ENCODE results near the gene TUBG1. TPM values are rescaled to one million over a fixed set of nuclear protein-coding genes. Genes with fewer than 3 reads are reported as not detected.

TUBG1 gene
- polyA plus RNA-seq, 1 donor (not counting 4 experiments of a cell fraction or from before 2014, with no cell fraction given): 54.8 TPM

DNA sequence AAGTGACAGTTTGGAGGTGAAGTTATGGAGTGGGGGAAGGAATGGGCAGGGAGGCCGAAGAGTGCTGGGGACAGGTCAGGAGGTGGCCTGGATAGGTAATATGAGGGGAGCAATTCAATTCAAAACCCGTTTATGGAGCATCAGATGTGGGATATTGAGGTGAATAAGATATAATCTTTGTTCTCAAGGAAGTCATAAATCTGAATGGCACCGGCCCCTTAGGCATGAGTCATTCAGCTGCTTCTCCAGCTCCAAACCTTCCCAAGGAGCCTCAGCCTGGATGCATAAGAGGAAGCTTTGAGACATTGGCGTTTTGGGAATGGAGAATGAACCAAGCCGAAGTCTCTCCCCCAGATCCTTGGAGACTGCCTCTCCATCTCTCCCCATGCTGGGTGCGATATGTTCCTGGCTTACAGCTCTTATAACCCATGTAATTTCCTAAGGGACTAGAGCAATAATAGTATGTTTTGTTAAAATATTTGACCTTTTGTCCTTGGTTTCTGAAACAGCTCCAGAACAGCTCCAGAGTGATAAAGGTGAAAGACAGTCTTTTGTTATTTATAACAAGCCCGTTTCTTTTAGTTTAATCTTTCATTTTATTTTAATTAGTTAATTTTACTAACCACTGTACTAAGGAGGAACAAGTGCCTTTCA, 51.3 kb downstream of the TUBG1 start:
- peak overlapping the region; percentile 2 for H3K27ac ChIP-seq (ENCODE audit: control insufficient read depth, insufficient read depth, low read length)
- no peaks in the 10 kb centered on the region for H3K27me3 ChIP-seq (ENCODE audit: control insufficient read depth, extremely low read depth, insufficient read depth, low read length)
- no peaks in the 10 kb centered on the region for H3K9me3 ChIP-seq (ENCODE audit: control insufficient read depth, low read depth, low read length)
- H3K79me2 ChIP-seq (ENCODE audit: control insufficient read depth, insufficient read depth, low read length): no peaks in the 10 kb centered on the region
- peak overlapping the region; percentile 85 for H3K4me2 ChIP-seq (ENCODE audit: control insufficient read depth, extremely low read depth, insufficient read depth, low read depth, low read length)
- no peak overlapping the region for H3K9ac ChIP-seq (ENCODE audit: control insufficient read depth, extremely low read depth, insufficient read depth, low read length)
- TF ChIP-seq EZH2 (IDR thresholded peaks at IDR 0.05; ENCODE audit: low read length): no peak
- no peaks in the 10 kb centered on the region for H4K20me1 ChIP-seq (ENCODE audit: control insufficient read depth, extremely low read depth, insufficient read depth, low read length)
- DNase-seq (ENCODE audit: low read depth, low spot score): no peak
- H3K36me3 ChIP-seq (ENCODE audit: control insufficient read depth in 2 of 2, extremely low read depth in 1 of 2, insufficient read depth in 2 of 2, low read length in 2 of 2): peaks cover 4 to 15% of the 10 kb centered on the region in 2 experiments
- H3K4me1 ChIP-seq (ENCODE audit: control insufficient read depth, extremely low read depth, insufficient read depth, low read length): peaks cover 21% of the 10 kb centered on the region
- H3K9me1 ChIP-seq (ENCODE audit: control insufficient read depth, extremely low read depth, insufficient read depth, low read length): peaks cover 5% of the 10 kb centered on the region
- H2AFZ ChIP-seq (ENCODE audit: control insufficient read depth, low read length): no peak overlapping the region
- dilution Hi-C loops (cut with MboI; ENCODE audit: extremely low pct_ligation_motif_present, low sequenced_read_pairs): loop anchor here (10.0 kb wide), 1 partner anchor 56 kb away; the partner anchor contains the start of genes RETREG3 and TUBG1
- peak; percentile 49 for FAIRE-seq
- peak overlapping the region in 2 of 3 experiments; percentile 27 to 59 for H3K4me3 ChIP-seq (ENCODE audit: control insufficient read depth in 2 of 3, extremely low read depth in 1 of 3, insufficient read depth in 2 of 3, low read depth in 1 of 3, low read length in 3 of 3)

Other genes starting within 250 kb of the TUBG1 start
- 30.6 to 55.8 TPM (median 37.4 TPM) in 3 replicates for gene STAT3, start 221.2 kb upstream of the TUBG1 start, polyA plus RNA-seq
- gene CAVIN1, start 186.4 kb upstream of the TUBG1 start, polyA plus RNA-seq: 172 to 237 TPM (median 190 TPM) in 3 replicates
- 24.0 to 43.7 TPM (median 41.9 TPM) in 3 replicates for gene ATP6V0A1, start 150.8 kb upstream of the TUBG1 start, polyA plus RNA-seq
- 6.9 to 13.1 TPM (median 10.8 TPM) in 3 replicates for gene NAGLU, start 73.4 kb upstream of the TUBG1 start, polyA plus RNA-seq
- gene HSD17B1, start 56.8 kb upstream of the TUBG1 start, polyA plus RNA-seq: 3.6 to 14.7 TPM (median 5.3 TPM) in 3 replicates
- gene COASY, start 47.5 kb upstream of the TUBG1 start, polyA plus RNA-seq: 25.9 to 49.8 TPM (median 26.2 TPM) in 3 replicates
- gene MLX, start 42.6 kb upstream of the TUBG1 start, polyA plus RNA-seq: 39.2 to 45.1 TPM (median 39.5 TPM) in 3 replicates
- gene PSMC3IP, start 32.0 kb upstream of the TUBG1 start, polyA plus RNA-seq: 2.4 to 7.8 TPM (median 7.7 TPM) in 3 replicates
- gene RETREG3, start 309 bp upstream of the TUBG1 start, polyA plus RNA-seq: 25.2 to 49.5 TPM (median 32.5 TPM) in 3 replicates
- gene TUBG2, start 49.6 kb downstream of the TUBG1 start, polyA plus RNA-seq: 13.5 to 17.8 TPM (median 14.5 TPM) in 3 replicates
- 3.1 to 10.7 TPM (median 4.9 TPM) in 3 replicates for gene PLEKHH3, start 67.3 kb downstream of the TUBG1 start, polyA plus RNA-seq
- gene CCR10, start 72.2 kb downstream of the TUBG1 start, polyA plus RNA-seq: 0.02 to 0.05 TPM (median 0.03 TPM) in 3 replicates
- 0.46 to 2.0 TPM (median 0.71 TPM) in 3 replicates for gene CNTNAP1, start 72.8 kb downstream of the TUBG1 start, polyA plus RNA-seq
- gene EZH1, start 135.4 kb downstream of the TUBG1 start, polyA plus RNA-seq: 13.6 to 18.4 TPM (median 18.3 TPM) in 3 replicates
- gene RAMP2, start 151.5 kb downstream of the TUBG1 start, polyA plus RNA-seq: 0.19 TPM in 1 of 3 replicates, not detected in the others
- 122 to 141 TPM (median 133 TPM) in 3 replicates for gene VPS25, start 163.8 kb downstream of the TUBG1 start, polyA plus RNA-seq
- 0.03 to 0.10 TPM (median 0.04 TPM) in 3 replicates for gene WNK4, start 170.9 kb downstream of the TUBG1 start, polyA plus RNA-seq
- 83.6 to 97.8 TPM (median 92.4 TPM) in 3 replicates for gene COA3, start 189.0 kb downstream of the TUBG1 start, polyA plus RNA-seq
- gene CNTD1, start 189.2 kb downstream of the TUBG1 start, polyA plus RNA-seq: not detected in 3 replicates
- gene BECN1, start 214.6 kb downstream of the TUBG1 start, polyA plus RNA-seq: 71.6 to 94.2 TPM (median 89.8 TPM) in 3 replicates
- gene PSME3, start 223.7 kb downstream of the TUBG1 start, polyA plus RNA-seq: 108 to 257 TPM (median 190 TPM) in 3 replicates
- gene AOC2, start 234.9 kb downstream of the TUBG1 start, polyA plus RNA-seq: 0.73 to 1.5 TPM (median 0.94 TPM) in 3 replicates
- gene AOC3, start 241.5 kb downstream of the TUBG1 start, polyA plus RNA-seq: 0.18 to 0.30 TPM (median 0.22 TPM) in 3 replicates

All from keratinocyte (primary cell).